GM23338 (cell line): ENCODE data around the gene RNF5.

Experiments used
- CREB1 ChIP-seq: fragments of 250-450 bp; sonication (Bioruptor Pico); IDR thresholded peaks from 2 replicates; pipeline ENCODE4 v1.5.0; 2020; ENCODE audit warnings: low read depth, mild to moderate bottlenecking, moderate library complexity
- EZH2 ChIP-seq: fragments of 200-600 bp; sonication (generic); IDR thresholded peaks from one replicate; pipeline ENCODE4 v1.8.0; 2017; ENCODE audit warnings: antibody characterized with exemption, mild to moderate bottlenecking, low read depth; ENCODE audit not compliant: unreplicated experiment
- EZH2phosphoT487 ChIP-seq: fragments of 200-600 bp; sonication (generic); IDR thresholded peaks from one replicate; pipeline ENCODE4 v1.8.1; 2018; ENCODE audit warnings: antibody characterized with exemption; ENCODE audit not compliant: unreplicated experiment
- JUNB ChIP-seq: IDR thresholded peaks from one replicate; pipeline ENCODE4 v1.6.1; 2016; ENCODE audit warnings: antibody characterized with exemption; ENCODE audit not compliant: unreplicated experiment
- NANOG ChIP-seq: IDR thresholded peaks from 2 replicates; pipeline ENCODE4 v1.6.1; 2016; ENCODE audit warnings: antibody characterized with exemption, borderline replicate concordance
- POLR2AphosphoS5 ChIP-seq: IDR thresholded peaks from 2 replicates; pipeline ENCODE4 v1.6.1; 2016; ENCODE audit warnings: antibody characterized with exemption, low read depth
- STAT1 ChIP-seq: IDR thresholded peaks from one replicate; pipeline ENCODE4 v1.6.1; 2016; ENCODE audit warnings: antibody characterized with exemption; ENCODE audit not compliant: unreplicated experiment
- ZNF331 ChIP-seq: fragments of 250-450 bp; sonication (Bioruptor Pico); IDR thresholded peaks from 2 replicates; pipeline ENCODE4 v1.5.0; 2020; ENCODE audit warnings: low read depth, mild to moderate bottlenecking, moderate library complexity
- TF ChIP-seq, protein P1 (sequence below), 2 experiments: fragments of 200-600 bp in 1 of 2; sonication (generic) in 1 of 2; conservative IDR thresholded peaks; 2 replicates each; pipeline versions ENCODE4 v1.5.1 to v1.6.1; 2016 to 2017; ENCODE audit warnings: antibody characterized with exemption in 2 of 2, low read depth in 2 of 2, mild to moderate bottlenecking in 2 of 2, moderate library complexity in 1 of 2
- TF ChIP-seq, protein P2 (sequence below): IDR thresholded peaks from one replicate; pipeline ENCODE4 v1.6.1; 2018; ENCODE audit warnings: antibody characterized with exemption; ENCODE audit not compliant: unreplicated experiment
- TF ChIP-seq, protein P3 (sequence below): IDR thresholded peaks from 2 replicates; pipeline ENCODE4 v1.6.1; 2016; ENCODE audit warnings: antibody characterized with exemption

DNA sequence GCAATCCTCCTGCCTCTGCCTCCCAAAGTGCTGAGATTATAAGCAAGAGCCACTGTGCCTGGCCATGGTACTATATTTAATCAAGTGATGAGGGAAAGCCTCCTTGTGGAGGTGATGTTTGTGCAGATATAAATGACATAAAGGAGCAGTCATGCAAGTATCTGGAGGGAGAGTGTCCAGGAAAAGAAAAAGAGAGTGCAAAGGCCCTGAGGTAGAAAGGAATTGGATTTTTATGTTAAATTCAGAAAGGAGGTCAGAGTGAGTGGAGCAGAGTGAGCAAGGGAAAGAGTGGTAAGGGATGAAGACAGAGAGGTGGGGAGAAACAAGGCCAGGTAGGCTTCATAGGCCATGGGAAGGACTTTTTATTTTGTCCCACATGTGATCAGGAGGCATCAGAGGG, 40.8 kb upstream of the RNF5 start:
- TF ChIP-seq EZH2 (no peak), POLR2AphosphoS5 (no peak), STAT1 (no peak), CREB1 (CRISPR knock-in tag) (no peak), NANOG (no peak), EZH2phosphoT487 (no peak), JUNB (no peak), ZNF331 (CRISPR knock-in tag) (no peak)
- TF ChIP-seq, protein P1, sequence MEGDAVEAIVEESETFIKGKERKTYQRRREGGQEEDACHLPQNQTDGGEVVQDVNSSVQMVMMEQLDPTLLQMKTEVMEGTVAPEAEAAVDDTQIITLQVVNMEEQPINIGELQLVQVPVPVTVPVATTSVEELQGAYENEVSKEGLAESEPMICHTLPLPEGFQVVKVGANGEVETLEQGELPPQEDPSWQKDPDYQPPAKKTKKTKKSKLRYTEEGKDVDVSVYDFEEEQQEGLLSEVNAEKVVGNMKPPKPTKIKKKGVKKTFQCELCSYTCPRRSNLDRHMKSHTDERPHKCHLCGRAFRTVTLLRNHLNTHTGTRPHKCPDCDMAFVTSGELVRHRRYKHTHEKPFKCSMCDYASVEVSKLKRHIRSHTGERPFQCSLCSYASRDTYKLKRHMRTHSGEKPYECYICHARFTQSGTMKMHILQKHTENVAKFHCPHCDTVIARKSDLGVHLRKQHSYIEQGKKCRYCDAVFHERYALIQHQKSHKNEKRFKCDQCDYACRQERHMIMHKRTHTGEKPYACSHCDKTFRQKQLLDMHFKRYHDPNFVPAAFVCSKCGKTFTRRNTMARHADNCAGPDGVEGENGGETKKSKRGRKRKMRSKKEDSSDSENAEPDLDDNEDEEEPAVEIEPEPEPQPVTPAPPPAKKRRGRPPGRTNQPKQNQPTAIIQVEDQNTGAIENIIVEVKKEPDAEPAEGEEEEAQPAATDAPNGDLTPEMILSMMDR (conservative IDR thresholded peaks at IDR 0.05; ENCODE audit: low read depth in 2 of 2), result no peak
- TF ChIP-seq, protein P2, sequence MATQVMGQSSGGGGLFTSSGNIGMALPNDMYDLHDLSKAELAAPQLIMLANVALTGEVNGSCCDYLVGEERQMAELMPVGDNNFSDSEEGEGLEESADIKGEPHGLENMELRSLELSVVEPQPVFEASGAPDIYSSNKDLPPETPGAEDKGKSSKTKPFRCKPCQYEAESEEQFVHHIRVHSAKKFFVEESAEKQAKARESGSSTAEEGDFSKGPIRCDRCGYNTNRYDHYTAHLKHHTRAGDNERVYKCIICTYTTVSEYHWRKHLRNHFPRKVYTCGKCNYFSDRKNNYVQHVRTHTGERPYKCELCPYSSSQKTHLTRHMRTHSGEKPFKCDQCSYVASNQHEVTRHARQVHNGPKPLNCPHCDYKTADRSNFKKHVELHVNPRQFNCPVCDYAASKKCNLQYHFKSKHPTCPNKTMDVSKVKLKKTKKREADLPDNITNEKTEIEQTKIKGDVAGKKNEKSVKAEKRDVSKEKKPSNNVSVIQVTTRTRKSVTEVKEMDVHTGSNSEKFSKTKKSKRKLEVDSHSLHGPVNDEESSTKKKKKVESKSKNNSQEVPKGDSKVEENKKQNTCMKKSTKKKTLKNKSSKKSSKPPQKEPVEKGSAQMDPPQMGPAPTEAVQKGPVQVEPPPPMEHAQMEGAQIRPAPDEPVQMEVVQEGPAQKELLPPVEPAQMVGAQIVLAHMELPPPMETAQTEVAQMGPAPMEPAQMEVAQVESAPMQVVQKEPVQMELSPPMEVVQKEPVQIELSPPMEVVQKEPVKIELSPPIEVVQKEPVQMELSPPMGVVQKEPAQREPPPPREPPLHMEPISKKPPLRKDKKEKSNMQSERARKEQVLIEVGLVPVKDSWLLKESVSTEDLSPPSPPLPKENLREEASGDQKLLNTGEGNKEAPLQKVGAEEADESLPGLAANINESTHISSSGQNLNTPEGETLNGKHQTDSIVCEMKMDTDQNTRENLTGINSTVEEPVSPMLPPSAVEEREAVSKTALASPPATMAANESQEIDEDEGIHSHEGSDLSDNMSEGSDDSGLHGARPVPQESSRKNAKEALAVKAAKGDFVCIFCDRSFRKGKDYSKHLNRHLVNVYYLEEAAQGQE, result no peak
- TF ChIP-seq, protein P3, sequence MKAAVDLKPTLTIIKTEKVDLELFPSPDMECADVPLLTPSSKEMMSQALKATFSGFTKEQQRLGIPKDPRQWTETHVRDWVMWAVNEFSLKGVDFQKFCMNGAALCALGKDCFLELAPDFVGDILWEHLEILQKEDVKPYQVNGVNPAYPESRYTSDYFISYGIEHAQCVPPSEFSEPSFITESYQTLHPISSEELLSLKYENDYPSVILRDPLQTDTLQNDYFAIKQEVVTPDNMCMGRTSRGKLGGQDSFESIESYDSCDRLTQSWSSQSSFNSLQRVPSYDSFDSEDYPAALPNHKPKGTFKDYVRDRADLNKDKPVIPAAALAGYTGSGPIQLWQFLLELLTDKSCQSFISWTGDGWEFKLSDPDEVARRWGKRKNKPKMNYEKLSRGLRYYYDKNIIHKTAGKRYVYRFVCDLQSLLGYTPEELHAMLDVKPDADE, result no peak
